T-helper 2 cell treated with Interferon-gamma antibody and Interleukin-4, amounts not matched to agents 5 μg/mL and 100 μg/mL, for 36 hours (primary cell): Measurements from ENCODE around the gene CASK.

Experiments
- DNase-seq: peaks from one replicate; pipeline ENCODE4 v3.0.0; 2021; ENCODE audit warnings: low spot score
- H3K27ac Mint-ChIP-seq: one replicate; pipeline ENCODE4 v1.8.0; 2021; ENCODE audit warnings: mild to moderate bottlenecking, mixed read lengths
- H3K27me3 Mint-ChIP-seq: one replicate; pipeline ENCODE4 v1.8.0; 2021; ENCODE audit warnings: low read depth, mixed read lengths
- H3K36me3 Mint-ChIP-seq: one replicate; pipeline ENCODE4 v1.8.0; 2021; ENCODE audit warnings: low read depth, mixed read lengths
- H3K4me1 Mint-ChIP-seq: one replicate; pipeline ENCODE4 v1.8.0; 2021; ENCODE audit warnings: low read depth, mixed read lengths
- H3K4me3 Mint-ChIP-seq: one replicate; pipeline ENCODE4 v1.8.0; 2022; ENCODE audit warnings: mild to moderate bottlenecking, moderate library complexity, mixed read lengths
- H3K9me3 Mint-ChIP-seq: one replicate; pipeline ENCODE4 v1.8.0; 2021; ENCODE audit warnings: mixed read lengths

The CASK gene

GRCh38 chrX:41596596-41596995 is 326.8 kb downstream of the CASK start:
- DNase-seq, result peak; percentile 3
- no peak overlapping the region for H3K4me3 Mint-ChIP-seq
- no peaks in the 10 kb centered on the region for H3K27me3 Mint-ChIP-seq
- no peaks in the 10 kb centered on the region for H3K9me3 Mint-ChIP-seq
- H3K36me3 Mint-ChIP-seq, result no peaks in the 10 kb centered on the region
- H3K27ac Mint-ChIP-seq, result no peak overlapping the region
- H3K4me1 Mint-ChIP-seq, result no peaks in the 10 kb centered on the region

- H3K4me1 Mint-ChIP-seq, result no peaks in the 10 kb centered on the region
- H3K27ac Mint-ChIP-seq, result no peak overlapping the region
- H3K36me3 Mint-ChIP-seq, result no peaks in the 10 kb centered on the region
- no peak overlapping the region for H3K4me3 Mint-ChIP-seq
- no peaks in the 10 kb centered on the region for H3K27me3 Mint-ChIP-seq
- H3K9me3 Mint-ChIP-seq, result no peaks in the 10 kb centered on the region
- no peak for DNase-seq
Measured at GRCh38 chrX:41594634-41595033, 328.7 kb downstream of the CASK start.

GRCh38 chrX:41591906-41592305 is 331.4 kb downstream of the CASK start:
- Mint-ChIP-seq H3K9me3 (no peaks in the 10 kb centered on the region), H3K4me1 (no peaks in the 10 kb centered on the region), H3K36me3 (no peaks in the 10 kb centered on the region), H3K27me3 (no peaks in the 10 kb centered on the region), H3K27ac (no peak overlapping the region), H3K4me3 (no peak overlapping the region)
- no peak for DNase-seq

GRCh38 chrX:41590641-41591040 is 332.7 kb downstream of the CASK start:
- Mint-ChIP-seq H3K27ac (no peak overlapping the region), H3K4me3 (no peak overlapping the region), H3K36me3 (no peaks in the 10 kb centered on the region), H3K27me3 (no peaks in the 10 kb centered on the region), H3K4me1 (no peaks in the 10 kb centered on the region), H3K9me3 (no peaks in the 10 kb centered on the region)
- no peak for DNase-seq

- peaks cover 3% of the 10 kb centered on the region for H3K36me3 Mint-ChIP-seq
- no peaks in the 10 kb centered on the region for H3K4me1 Mint-ChIP-seq
- no peaks in the 10 kb centered on the region for H3K9me3 Mint-ChIP-seq
- H3K4me3 Mint-ChIP-seq, result no peak overlapping the region
- no peaks in the 10 kb centered on the region for H3K27me3 Mint-ChIP-seq
- no peak overlapping the region for H3K27ac Mint-ChIP-seq
- no peak for DNase-seq
Measured at GRCh38 chrX:41589634-41590270, 333.6 kb downstream of the CASK start.

GRCh38 chrX:41588271-41588670 is 335.1 kb downstream of the CASK start:
- H3K27me3 Mint-ChIP-seq, result no peaks in the 10 kb centered on the region
- H3K9me3 Mint-ChIP-seq, result no peaks in the 10 kb centered on the region
- no peak overlapping the region for H3K4me3 Mint-ChIP-seq
- H3K36me3 Mint-ChIP-seq, result peaks cover 7% of the 10 kb centered on the region
- H3K27ac Mint-ChIP-seq, result no peak overlapping the region
- no peaks in the 10 kb centered on the region for H3K4me1 Mint-ChIP-seq
- no peak for DNase-seq

GRCh38 chrX:41580423-41581064 is 342.8 kb downstream of the CASK start:
- Mint-ChIP-seq H3K27me3 (no peaks in the 10 kb centered on the region), H3K36me3 (peaks cover 26% of the 10 kb centered on the region), H3K4me1 (peaks cover 3% of the 10 kb centered on the region), H3K4me3 (no peak overlapping the region), H3K9me3 (no peaks in the 10 kb centered on the region), H3K27ac (peak overlapping the region; percentile 31)
- no peak for DNase-seq

GRCh38 chrX:41563876-41564275 is 359.5 kb downstream of the CASK start:
- Mint-ChIP-seq H3K27ac (no peak overlapping the region), H3K36me3 (peaks cover 21% of the 10 kb centered on the region), H3K4me3 (no peak overlapping the region), H3K9me3 (no peaks in the 10 kb centered on the region), H3K4me1 (peaks cover 22% of the 10 kb centered on the region), H3K27me3 (no peaks in the 10 kb centered on the region)
- no peak for DNase-seq

GRCh38 chrX:41561045-41561444 is 362.3 kb downstream of the CASK start:
- H3K4me3 Mint-ChIP-seq, result no peak overlapping the region

GRCh38 chrX:41559235-41560052 is 363.9 kb downstream of the CASK start:
- Mint-ChIP-seq H3K27ac (peak overlapping the region; percentile 79), H3K36me3 (peaks cover 6% of the 10 kb centered on the region), H3K4me3 (peak overlapping the region; percentile 73), H3K9me3 (no peaks in the 10 kb centered on the region), H3K4me1 (peaks cover 35% of the 10 kb centered on the region), H3K27me3 (no peaks in the 10 kb centered on the region)
- peak; percentile 15 for DNase-seq

More at GRCh38 chrX:41561045-41561444, 362.3 kb downstream of the CASK start:
- Mint-ChIP-seq H3K9me3 (no peaks in the 10 kb centered on the region), H3K4me1 (peaks cover 40% of the 10 kb centered on the region), H3K27me3 (no peaks in the 10 kb centered on the region), H3K36me3 (peaks cover 13% of the 10 kb centered on the region), H3K27ac (peak overlapping the region; percentile 64)
- DNase-seq, result peak; percentile 38

GRCh38 chrX:41558531-41558930 is 364.8 kb downstream of the CASK start:
- H3K27ac Mint-ChIP-seq, result no peak overlapping the region
- no peak for DNase-seq
- H3K4me1 Mint-ChIP-seq, result peaks cover 32% of the 10 kb centered on the region
- peaks cover 4% of the 10 kb centered on the region for H3K36me3 Mint-ChIP-seq
- no peaks in the 10 kb centered on the region for H3K27me3 Mint-ChIP-seq
- H3K9me3 Mint-ChIP-seq, result no peaks in the 10 kb centered on the region
- no peak overlapping the region for H3K4me3 Mint-ChIP-seq

- H3K27ac Mint-ChIP-seq, result peak overlapping the region; percentile 73
- DNase-seq, result peak; percentile 5
- peaks cover 29% of the 10 kb centered on the region for H3K4me1 Mint-ChIP-seq
- H3K9me3 Mint-ChIP-seq, result no peaks in the 10 kb centered on the region
- no peaks in the 10 kb centered on the region for H3K27me3 Mint-ChIP-seq
- H3K4me3 Mint-ChIP-seq, result peak overlapping the region; percentile 68
- H3K36me3 Mint-ChIP-seq, result peaks cover 8% of the 10 kb centered on the region
Measured at GRCh38 chrX:41556958-41557357, 366.4 kb downstream of the CASK start.

- Mint-ChIP-seq H3K36me3 (peaks cover 9% of the 10 kb centered on the region), H3K4me1 (peaks cover 15% of the 10 kb centered on the region), H3K9me3 (no peaks in the 10 kb centered on the region), H3K4me3 (no peak overlapping the region), H3K27me3 (no peaks in the 10 kb centered on the region), H3K27ac (no peak overlapping the region)
- no peak for DNase-seq
Measured at GRCh38 chrX:41553688-41554087, 369.7 kb downstream of the CASK start.

- no peak for DNase-seq
- Mint-ChIP-seq H3K4me1 (no peaks in the 10 kb centered on the region), H3K36me3 (peaks cover 12% of the 10 kb centered on the region), H3K9me3 (no peaks in the 10 kb centered on the region), H3K27ac (no peak overlapping the region), H3K4me3 (no peak overlapping the region), H3K27me3 (no peaks in the 10 kb centered on the region)
Measured at GRCh38 chrX:41548411-41548810, 374.9 kb downstream of the CASK start.
